HG03175 (cell line): ENCODE measurements around the gene KLHL18.
"Not testable (repeated sequence)": the region's sequence is repeated elsewhere in the genome, so short reads cannot be mapped to it uniquely, and the experiment has no call there.

Experiments used
- ATAC-seq: cut with Tn5 transposase; IDR thresholded peaks from one replicate; pipeline ENCODE4 v1.9.1; 2021; ENCODE audit warnings: mild to moderate bottlenecking, moderate library complexity; ENCODE audit not compliant: unreplicated experiment

KLHL18 gene

GRCh38 chr3:47359323-47359722 is 76.6 kb downstream of the KLHL18 start:
- no peak for ATAC-seq

GRCh38 chr3:47360110-47360517 is 77.4 kb downstream of the KLHL18 start:
- not testable (repeated sequence) for ATAC-seq

GRCh38 chr3:47362701-47363100 is 80.0 kb downstream of the KLHL18 start:
- ATAC-seq: no peak

GRCh38 chr3:47365213-47366153 is 82.7 kb downstream of the KLHL18 start:
- ATAC-seq: no peak

- no peak for ATAC-seq
Measured at GRCh38 chr3:47366833-47367232, 84.1 kb downstream of the KLHL18 start.

- ATAC-seq: no peak
Measured at GRCh38 chr3:47367631-47368030, 84.9 kb downstream of the KLHL18 start.

GRCh38 chr3:47370020-47370419 is 87.3 kb downstream of the KLHL18 start:
- not testable (repeated sequence) for ATAC-seq

GRCh38 chr3:47370887-47371697 is 88.3 kb downstream of the KLHL18 start:
- ATAC-seq: no peak

GRCh38 chr3:47374587-47374986 is 91.8 kb downstream of the KLHL18 start:
- ATAC-seq: no peak

- ATAC-seq: no peak
Measured at GRCh38 chr3:47376393-47376792, 93.6 kb downstream of the KLHL18 start.

- ATAC-seq: no peak
Measured at GRCh38 chr3:47377186-47377585, 94.4 kb downstream of the KLHL18 start.

GRCh38 chr3:47378869-47379268 is 96.1 kb downstream of the KLHL18 start:
- ATAC-seq: no peak

GRCh38 chr3:47379411-47379899 is 96.7 kb downstream of the KLHL18 start:
- ATAC-seq: no peak

GRCh38 chr3:47380026-47380600 is 97.4 kb downstream of the KLHL18 start:
- ATAC-seq: no peak

- ATAC-seq: peak; percentile 77
Measured at GRCh38 chr3:47380601-47381316, 98.0 kb downstream of the KLHL18 start, which contains the start of gene PTPN23. PTPN23 (plus strand) TSS chr3:47381021; CDS start chr3:47381097, 76 bp downstream.

GRCh38 chr3:47381317-47382157 is 98.8 kb downstream of the KLHL18 start:
- peak; percentile 67 for ATAC-seq

GRCh38 chr3:47384425-47384824 is 101.7 kb downstream of the KLHL18 start:
- ATAC-seq: no peak

- ATAC-seq: no peak
Measured at GRCh38 chr3:47385007-47385406, 102.3 kb downstream of the KLHL18 start.

- ATAC-seq: no peak
Measured at GRCh38 chr3:47385796-47386195, 103.1 kb downstream of the KLHL18 start.

- ATAC-seq: no peak
Measured at GRCh38 chr3:47392933-47393332, 110.2 kb downstream of the KLHL18 start.
